CD14-positive monocyte (primary cell): ENCODE data around the gene FAXDC2. TPM values are rescaled to one million over a fixed set of nuclear protein-coding genes. Genes with fewer than 3 reads are reported as not detected.

ENCODE experiments used
- DNase-seq, 3 donors: peaks; one replicate each; pipeline ENCODE4 v3.0.0-alpha.2; 2011 to 2022
- H2AFZ ChIP-seq: 2 replicates; pipeline ENCODE4 v1.6.0; 2012; ENCODE audit warnings: mild to moderate bottlenecking, low read depth, low read length, inconsistent platforms; ENCODE audit not compliant: insufficient read depth, poor library complexity, severe bottlenecking
- H3K27ac ChIP-seq, 2 donors: 1 replicate in 1 of 2; 2 replicates in 1 of 2; pipeline ENCODE4 v1.5.1; 2012 to 2013; ENCODE audit warnings: low read length in 2 of 2, control low read depth in 1 of 2, inconsistent platforms in 1 of 2, low read depth in 1 of 2, mild to moderate bottlenecking in 1 of 2
- H3K27me3 ChIP-seq, 2 donors: one replicate each; pipeline versions ENCODE4 v1.6.0 to v1.6.1; 2011 to 2013; ENCODE audit warnings: low read length in 2 of 2; ENCODE audit not compliant: control insufficient read depth in 2 of 2, insufficient read depth in 2 of 2
- H3K36me3 ChIP-seq, 2 donors: replicated peaks in 1 of 2; 1 replicate in 1 of 2; 2 replicates in 1 of 2; pipeline versions ENCODE4 v1.5.1 to v1.6.1; 2012 to 2013; ENCODE audit warnings: low read length in 2 of 2, control low read depth in 1 of 2, inconsistent platforms in 1 of 2, mild to moderate bottlenecking in 1 of 2; ENCODE audit not compliant: insufficient read depth in 2 of 2, control insufficient read depth in 1 of 2
- H3K4me1 ChIP-seq, 2 donors: 1 replicate in 1 of 2; 2 replicates in 1 of 2; pipeline versions ENCODE4 v1.5.1 to v1.6.1; 2012 to 2013; ENCODE audit warnings: low read length in 2 of 2, control low read depth in 1 of 2, inconsistent platforms in 1 of 2, mild to moderate bottlenecking in 1 of 2, moderate library complexity in 1 of 2; ENCODE audit not compliant: insufficient read depth in 2 of 2, control insufficient read depth in 1 of 2
- H3K4me2 ChIP-seq: replicated peaks from 2 replicates; pipeline ENCODE3; 2012; ENCODE audit warnings: low read length, moderate library complexity, mild to moderate bottlenecking; ENCODE audit not compliant: poor library complexity, severe bottlenecking; ENCODE audit errors: extremely low read depth
- H3K4me3 ChIP-seq, 3 experiments: fragments of 200-600 bp in 1 of 3; sonication (generic) in 1 of 3; replicated peaks in 1 of 3; 1 replicate in 2 of 3; 2 replicates in 1 of 3; pipeline ENCODE4 v1.5.1; 2011 to 2013; ENCODE audit warnings: low read length in 3 of 3, mild to moderate bottlenecking in 3 of 3, control low read depth in 2 of 3, low read depth in 2 of 3, inconsistent platforms in 1 of 3, moderate library complexity in 1 of 3
- H3K79me2 ChIP-seq: 2 replicates; pipeline ENCODE4 v1.6.0; 2012; ENCODE audit warnings: mild to moderate bottlenecking, control low read depth, inconsistent platforms, low read length, moderate library complexity; ENCODE audit not compliant: insufficient read depth
- H3K9ac ChIP-seq: 2 replicates; pipeline ENCODE4 v1.6.0; 2017; ENCODE audit warnings: low read length, mild to moderate bottlenecking; ENCODE audit not compliant: insufficient read depth, poor library complexity, severe bottlenecking
- H3K9me3 ChIP-seq, 2 donors: replicated peaks in 1 of 2; 1 replicate in 1 of 2; 2 replicates in 1 of 2; pipeline versions ENCODE4 v1.5.1 to v1.6.1; 2012 to 2013; ENCODE audit warnings: low read length in 2 of 2, control low read depth in 1 of 2; ENCODE audit not compliant: control insufficient read depth in 1 of 2, insufficient read depth in 1 of 2
- H4K20me1 ChIP-seq: 2 replicates; pipeline ENCODE4 v1.6.0; 2012; ENCODE audit warnings: mild to moderate bottlenecking, low read length, control low read depth, moderate library complexity; ENCODE audit not compliant: insufficient read depth
- H3K27ac Mint-ChIP-seq, 7 donors: one replicate each; pipeline ENCODE4 v1.8.0; 2020; ENCODE audit warnings: mild to moderate bottlenecking in 7 of 7, mixed read lengths in 7 of 7, moderate library complexity in 6 of 7, inconsistent platforms in 2 of 7
- H3K27me3 Mint-ChIP-seq, 3 donors: one replicate each; pipeline ENCODE4 v1.8.0; 2021 to 2022; ENCODE audit warnings: low read depth in 3 of 3, mild to moderate bottlenecking in 3 of 3, mixed read lengths in 3 of 3, moderate library complexity in 3 of 3, inconsistent platforms in 1 of 3
- H3K36me3 Mint-ChIP-seq, 2 donors: one replicate each; pipeline ENCODE4 v1.8.0; 2020; ENCODE audit warnings: mixed read lengths in 2 of 2, inconsistent platforms in 1 of 2, mild to moderate bottlenecking in 1 of 2
- H3K4me1 Mint-ChIP-seq: one replicate; pipeline ENCODE4 v1.8.0; 2020; ENCODE audit warnings: mild to moderate bottlenecking, mixed read lengths
- H3K4me3 Mint-ChIP-seq, 2 donors: one replicate each; pipeline ENCODE4 v1.8.0; 2020; ENCODE audit warnings: mild to moderate bottlenecking in 2 of 2, mixed read lengths in 2 of 2, moderate library complexity in 1 of 2
- H3K9me3 Mint-ChIP-seq, 7 donors: one replicate each; pipeline ENCODE4 v1.8.0; 2020 to 2022; ENCODE audit warnings: mixed read lengths in 7 of 7, mild to moderate bottlenecking in 6 of 7, moderate library complexity in 6 of 7, inconsistent platforms in 2 of 7
- CTCF ChIP-seq: fragments of 200-600 bp; IDR thresholded peaks from one replicate; pipeline ENCODE4 v1.8.0; 2022; ENCODE audit warnings: antibody characterized with exemption, mild to moderate bottlenecking
- WGBS: methylation state at CpG from one replicate; pipeline ENCODE4 v1.1.5; 2013; ENCODE audit warnings: missing lambda C conversion rate; ENCODE audit not compliant: insufficient coverage; 5-methylcytosine and 5-hydroxymethylcytosine counted together
- intact Hi-C, 2 donors: fragments of 100-400 bp; cut with micrococcal nuclease; formaldehyde crosslinking; loops; one replicate each; pipeline versions ENCODE4 v1.15.0 to v1.15.1; 2023
- polyA plus RNA-seq, 3 donors: library from polyadenylated mRNA; depleted of rRNA in 1 of 3; unstranded in 2 of 3; stranded (reverse) in 1 of 3; fragments of 300-500 nt in 2 of 3; fragments of >200 nt in 1 of 3; fragmentation: Illumina TruSeq in 2 of 3; gene quantifications; 1 replicate in 2 of 3; 2 replicates in 1 of 3; pipeline ENCODE4 v1.2.3, GENCODE V29; 2012 to 2021

The FAXDC2 gene
- polyA plus RNA-seq, 3 donors, result 0.30 to 1.4 (median 0.60) TPM

GRCh38 chr5:154858972-154859871 lies 8.8 kb upstream of the FAXDC2 start:
- intact Hi-C loops, result loop anchor here (2.0 to 10.0 kb wide), 6 partner anchors 78 to 412 kb away; partner anchors contain the start of genes GEMIN5 (in 1 of the 2), MRPL22 (in 1 of the 2) and SAP30L (in 1 of the 2)

More at GRCh38 chr5:154858972-154859871, 8.8 kb upstream of the FAXDC2 start:
- no peaks in the 10 kb centered on the region for H3K27me3 ChIP-seq
- H2AFZ ChIP-seq, result peak overlapping the region; percentile 90
- Mint-ChIP-seq H3K27ac (peak overlapping the region; percentile 93 to 99 (median 99)), H3K36me3 (peaks cover 5 to 15% of the 10 kb centered on the region in 2 donors), H3K4me3 (peak overlapping the region; percentile 77 to 96), H3K9me3 (peaks cover 0 to 2% (median 0%) of the 10 kb centered on the region in 7 donors), H3K27me3 (peaks cover 0 to 4% (median 2%) of the 10 kb centered on the region in 3 donors), H3K4me1 (peaks cover 54% of the 10 kb centered on the region)
- H3K4me3 ChIP-seq, result peak overlapping the region; percentile 87 to 96 (median 89)
- peak; percentile 59 to 76 (median 70) for DNase-seq
- TF ChIP-seq CTCF, result no peak
- peaks cover 46 to 66% of the 10 kb centered on the region in 2 donors for H3K4me1 ChIP-seq
- WGBS, result 0% methylated on average over 3 of the region's 26 CpGs
- H4K20me1 ChIP-seq, result peaks cover 44% of the 10 kb centered on the region
- H3K36me3 ChIP-seq, result peaks cover 3 to 13% of the 10 kb centered on the region in 2 donors
- H3K79me2 ChIP-seq, result peaks cover 57% of the 10 kb centered on the region
- H3K4me2 ChIP-seq, result peak overlapping the region; percentile 87
- no peaks in the 10 kb centered on the region for H3K9me3 ChIP-seq
- H3K27ac ChIP-seq, result peak overlapping the region; percentile 96 to 98
- H3K9ac ChIP-seq, result peak overlapping the region; percentile 90
